ENCODE measurements around the gene MYH15. TPM values are rescaled to one million over a fixed set of nuclear protein-coding genes. Genes with fewer than 3 reads are reported as not detected.

The MYH15 gene
- total and polyA plus RNA-seq, 7 donors = 0.01 to 0.67 (median 0.08) TPM

DNA sequence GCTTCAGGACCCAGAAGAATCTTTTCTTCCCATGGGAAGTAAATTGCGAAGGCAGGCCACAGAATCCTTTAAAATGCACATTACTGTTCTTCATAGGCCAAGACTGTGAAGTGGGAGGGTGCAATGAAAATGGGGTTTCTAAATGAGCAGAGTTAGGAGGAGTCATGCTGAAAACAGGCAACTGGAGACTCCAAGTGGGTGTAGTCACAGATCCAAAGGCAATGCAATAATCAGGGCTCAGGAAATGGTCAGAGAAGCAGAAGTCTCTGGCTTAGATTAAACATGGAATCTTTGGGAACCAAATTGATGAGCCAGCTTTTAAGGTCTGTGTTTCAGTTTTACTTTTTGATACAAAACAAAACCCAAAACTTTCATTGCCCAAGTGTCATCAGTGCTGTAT, 176.4 kb downstream of the MYH15 start:
- intact Hi-C loops (cut with DNase I) = no loop called here
- Histone ChIP-seq H3K9me3 (no peaks in the 10 kb centered on the region), H3K27ac (no peak overlapping the region), H3K4me1 (no peaks in the 10 kb centered on the region), H3K36me3 (ENCODE audit: insufficient read depth in 1 of 2, low read depth in 1 of 2) (no peaks in the 10 kb centered on the region), H3K4me3 (no peak overlapping the region), H3K27me3 (ENCODE audit: insufficient read depth in 3 of 3, low read length in 2 of 3) (no peaks in the 10 kb centered on the region)
- DNase-seq (no peak), ATAC-seq (no peak)
- TF ChIP-seq CTCF (IDR thresholded peaks at IDR 0.05) = no peak
- WGBS, 3 donors = 90 to 97% (median 90%) methylated on average over 1 of the region's 1 CpG

- Histone ChIP-seq H3K27ac (no peak overlapping the region), H3K4me3 (no peak overlapping the region), H3K9me3 (no peaks in the 10 kb centered on the region), H3K4me1 (no peaks in the 10 kb centered on the region), H3K27me3 (ENCODE audit: insufficient read depth in 3 of 3, low read length in 2 of 3) (no peaks in the 10 kb centered on the region), H3K36me3 (ENCODE audit: insufficient read depth in 1 of 2, low read depth in 1 of 2) (no peaks in the 10 kb centered on the region)
- intact Hi-C loops (cut with DNase I) = no loop called here
- no peak for TF ChIP-seq CTCF (IDR thresholded peaks at IDR 0.05)
- DNase-seq (no peak), ATAC-seq (no peak)
- WGBS, 3 donors = 93 to 94% (median 93%) methylated on average over 3 of the region's 3 CpGs
Observed at GRCh38 chr3:108331792-108332191, 178.6 kb downstream of the MYH15 start.

Other genes with a start within 250 kb of the MYH15 start
- gene HHLA2, start 214.0 kb downstream of the MYH15 start, total RNA-seq = not detected
- gene HHLA2, start 214.0 kb downstream of the MYH15 start, polyA plus RNA-seq = under 1 TPM in 1 of 3 donors, not detected in 2; 0.04 TPM
- 1 to 10 TPM in 1 of 4 donors, under 1 TPM in 3; 0.62 to 1.1 (median 0.90) TPM for gene CIP2A, start 78.8 kb upstream of the MYH15 start, total RNA-seq
- gene CIP2A, start 78.8 kb upstream of the MYH15 start, polyA plus RNA-seq = 1 to 10 TPM in 1 of 3 donors, under 1 TPM in 2; 0.31 to 1.7 (median 0.95) TPM
- 10 to 100 TPM in 3 of 4 donors, 1 to 10 TPM in 1; 7.6 to 20.8 (median 13.4) TPM for gene DZIP3, start 79.1 kb upstream of the MYH15 start, total RNA-seq
- gene DZIP3, start 79.1 kb upstream of the MYH15 start, polyA plus RNA-seq = 1 to 10 TPM; 2.5 to 3.2 (median 2.9) TPM
- gene RETNLB, start 246.8 kb upstream of the MYH15 start, total RNA-seq = not detected
- gene RETNLB, start 246.8 kb upstream of the MYH15 start, polyA plus RNA-seq = not detected

Measured in psoas muscle (tissue), 8 donors.